ENCODE results near the gene BEND7. TPM values are rescaled to one million over a fixed set of nuclear protein-coding genes. Genes with fewer than 3 reads are reported as not detected.

Gene BEND7
- polyA plus RNA-seq, 1 of the 3 experiments (the other 2 are of a cell fraction), result 9.2 TPM

GRCh38 chr10:13402021-13402420 is 126.8 kb downstream of the BEND7 start:
- H3K36me3 ChIP-seq (replicated peaks in 1 of 2; ENCODE audit: control insufficient read depth in 1 of 2, insufficient read depth in 2 of 2, low read length in 1 of 2), result no peaks in the 10 kb centered on the region
- no peaks in the 10 kb centered on the region for H4K20me1 ChIP-seq (ENCODE audit: insufficient read depth)
- TF ChIP-seq FOSL2 (IDR thresholded peaks at IDR 0.05; ENCODE audit: borderline replicate concordance, low read depth) (no peak), FOXM1 (IDR thresholded peaks at IDR 0.05; ENCODE audit: low read depth) (no peak), TCF12 (IDR thresholded peaks at IDR 0.05) (no peak), RFX5 (IDR thresholded peaks at IDR 0.05; ENCODE audit: low read length) (no peak), IRF3 (IDR thresholded peaks at IDR 0.05; ENCODE audit: low read depth, low read length) (no peak), PBX3 (IDR thresholded peaks at IDR 0.05) (no peak), REST (IDR thresholded peaks at IDR 0.05; ENCODE audit: low read depth, low read length) (no peak), GATA2 (CRISPR knock-in tag; IDR thresholded peaks at IDR 0.05) (no peak), EP300 (IDR thresholded peaks at IDR 0.05; ENCODE audit: borderline replicate concordance in 1 of 2, low read depth in 1 of 2, low read length in 1 of 2) (no peak), NRF1 (IDR thresholded peaks at IDR 0.05; ENCODE audit: low read depth, low read length) (no peak), RAD21 (IDR thresholded peaks at IDR 0.05; ENCODE audit: low read length) (no peak), ELF1 (IDR thresholded peaks at IDR 0.05) (no peak)
- H3K4me3 ChIP-seq (ENCODE audit: low read depth in 2 of 2, low read length in 1 of 2), result no peak overlapping the region
- no peaks in the 10 kb centered on the region for H3K9me2 ChIP-seq
- H3K4me2 ChIP-seq, result no peak overlapping the region
- H3F3A ChIP-seq (replicated peaks; ENCODE audit: insufficient read depth), result no peaks in the 10 kb centered on the region
- no peaks in the 10 kb centered on the region for H3K79me2 ChIP-seq (ENCODE audit: insufficient read depth)
- no peaks in the 10 kb centered on the region for H3K9me3 ChIP-seq
- H2AFZ ChIP-seq (ENCODE audit: low read depth), result no peak overlapping the region
- no peak overlapping the region for H3K27ac ChIP-seq (ENCODE audit: low read depth in 2 of 2, low read length in 1 of 2)
- ChIA-PET POLR2A (no interaction called here), CTCF (interaction anchor here (1.3 to 1.4 kb wide), 2 partner anchors 30 to 31 kb away, joined by 3 to 4 read pairs; no protein-coding TSS in a partner anchor)
- DNase-seq, result no peak
- no peak overlapping the region for H3K9ac ChIP-seq
- WGBS (ENCODE audit: low lambda C conversion rate), result 85% methylated on average over 8 of the region's 8 CpGs
- no peaks in the 10 kb centered on the region for H3K27me3 ChIP-seq (ENCODE audit: insufficient read depth)
- no peaks in the 10 kb centered on the region for H3K4me1 ChIP-seq (ENCODE audit: control insufficient read depth in 1 of 2, insufficient read depth in 2 of 2, low read depth in 1 of 2, low read length in 1 of 2)

GRCh38 chr10:13401142-13401541 is 127.7 kb downstream of the BEND7 start:
- Histone ChIP-seq H3K4me2 (no peak overlapping the region), H3K4me3 (ENCODE audit: low read depth in 2 of 2, low read length in 1 of 2) (no peak overlapping the region), H3K27ac (ENCODE audit: low read depth in 2 of 2, low read length in 1 of 2) (no peak overlapping the region), H3K79me2 (ENCODE audit: insufficient read depth) (no peaks in the 10 kb centered on the region), H2AFZ (ENCODE audit: low read depth) (no peak overlapping the region), H3K27me3 (ENCODE audit: insufficient read depth) (no peaks in the 10 kb centered on the region), H3K36me3 (replicated peaks in 1 of 2; ENCODE audit: control insufficient read depth in 1 of 2, insufficient read depth in 2 of 2, low read length in 1 of 2) (no peaks in the 10 kb centered on the region), H3F3A (replicated peaks; ENCODE audit: insufficient read depth) (no peaks in the 10 kb centered on the region), H3K9me3 (no peaks in the 10 kb centered on the region), H3K4me1 (ENCODE audit: control insufficient read depth in 1 of 2, insufficient read depth in 2 of 2, low read depth in 1 of 2, low read length in 1 of 2) (no peaks in the 10 kb centered on the region), H3K9me2 (no peaks in the 10 kb centered on the region), H4K20me1 (ENCODE audit: insufficient read depth) (no peaks in the 10 kb centered on the region), H3K9ac (no peak overlapping the region)
- DNase-seq, result no peak
- POLR2A ChIA-PET, result no interaction called here
- 54% methylated on average over 3 of the region's 3 CpGs for WGBS (ENCODE audit: low lambda C conversion rate)
- CTCF ChIA-PET, result interaction anchor here (1.4 to 1.8 kb wide), 2 partner anchors 29 to 39 kb away, joined by 4 read pairs; no protein-coding TSS in a partner anchor
- no peak for TF ChIP-seq PBX3 (IDR thresholded peaks at IDR 0.05)
- no peak for TF ChIP-seq FOSL2 (IDR thresholded peaks at IDR 0.05; ENCODE audit: borderline replicate concordance, low read depth)
- no peak for TF ChIP-seq SIN3A (IDR thresholded peaks at IDR 0.05; ENCODE audit: borderline replicate concordance, low read depth, low read length)
- no peak for TF ChIP-seq TAF1 (IDR thresholded peaks at IDR 0.05; ENCODE audit: borderline replicate concordance, low read depth, low read length)
- no peak for TF ChIP-seq NRF1 (IDR thresholded peaks at IDR 0.05; ENCODE audit: low read depth, low read length)
- TF ChIP-seq RAD21 (IDR thresholded peaks at IDR 0.05; ENCODE audit: low read length), result no peak
- no peak for TF ChIP-seq FOXJ3 (CRISPR knock-in tag; IDR thresholded peaks at IDR 0.05)
- no peak for TF ChIP-seq IRF3 (IDR thresholded peaks at IDR 0.05; ENCODE audit: low read depth, low read length)
- no peak for TF ChIP-seq SMC3 (IDR thresholded peaks at IDR 0.05; ENCODE audit: low read depth, low read length)
- no peak for TF ChIP-seq USF2 (IDR thresholded peaks at IDR 0.05; ENCODE audit: borderline replicate concordance, low read depth, low read length)
- TF ChIP-seq GATA2 (CRISPR knock-in tag; IDR thresholded peaks at IDR 0.05), result no peak
